HG03045 (cell line): ENCODE data around the gene KIN.
"Not testable (repeated sequence)": the region's sequence is repeated elsewhere in the genome, so short reads cannot be mapped to it uniquely, and the experiment has no call there.

ENCODE experiments used
- ATAC-seq: cut with Tn5 transposase; IDR thresholded peaks from one replicate; pipeline ENCODE4 v1.9.1; 2021; ENCODE audit warnings: mild to moderate bottlenecking, moderate library complexity; ENCODE audit not compliant: unreplicated experiment

The KIN gene

DNA sequence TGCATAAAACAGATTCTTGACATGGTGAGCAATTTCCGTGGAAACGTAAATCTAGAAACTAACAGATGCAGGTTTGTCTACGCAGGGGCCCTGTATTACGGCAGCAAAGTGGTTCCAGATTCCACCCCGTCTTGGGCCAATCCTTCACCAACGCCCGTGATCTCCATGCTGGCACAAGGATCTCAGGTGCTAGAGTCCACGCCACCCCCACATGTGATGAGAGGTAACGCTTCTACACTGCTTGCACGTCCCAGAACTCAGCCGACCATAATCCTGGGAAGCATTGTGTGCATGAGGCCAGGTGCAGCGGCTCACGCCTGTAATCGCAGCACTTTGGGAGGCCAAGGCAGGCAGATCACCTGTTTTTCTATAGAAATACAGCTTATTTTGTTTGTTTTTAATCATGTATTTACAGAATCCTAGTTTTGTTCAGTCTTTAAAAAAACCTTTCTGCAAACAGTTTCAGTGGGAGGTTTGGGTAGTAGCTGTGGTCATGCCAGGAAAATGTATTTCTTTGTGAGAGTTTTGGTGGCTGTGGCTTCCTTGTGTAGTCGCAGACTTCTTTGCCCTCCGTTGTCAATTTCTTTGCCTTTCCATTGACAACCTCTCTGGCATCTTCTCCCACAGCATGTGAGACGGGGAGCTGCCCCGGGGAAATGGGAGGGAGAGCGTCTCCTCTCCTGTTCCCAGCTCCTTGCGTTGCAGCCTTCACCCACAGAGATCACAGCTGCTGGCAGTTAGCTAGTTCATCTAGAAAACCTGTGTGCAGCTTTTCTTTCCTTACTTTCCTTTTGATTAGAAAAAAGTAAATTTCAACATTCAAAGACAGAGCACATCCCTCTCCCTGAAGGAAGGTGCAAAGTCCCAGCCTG is 49.0 kb downstream of the KIN start:
- ATAC-seq = no peak

GRCh38 chr10:7734821-7735220 is 53.0 kb downstream of the KIN start:
- no peak for ATAC-seq

DNA sequence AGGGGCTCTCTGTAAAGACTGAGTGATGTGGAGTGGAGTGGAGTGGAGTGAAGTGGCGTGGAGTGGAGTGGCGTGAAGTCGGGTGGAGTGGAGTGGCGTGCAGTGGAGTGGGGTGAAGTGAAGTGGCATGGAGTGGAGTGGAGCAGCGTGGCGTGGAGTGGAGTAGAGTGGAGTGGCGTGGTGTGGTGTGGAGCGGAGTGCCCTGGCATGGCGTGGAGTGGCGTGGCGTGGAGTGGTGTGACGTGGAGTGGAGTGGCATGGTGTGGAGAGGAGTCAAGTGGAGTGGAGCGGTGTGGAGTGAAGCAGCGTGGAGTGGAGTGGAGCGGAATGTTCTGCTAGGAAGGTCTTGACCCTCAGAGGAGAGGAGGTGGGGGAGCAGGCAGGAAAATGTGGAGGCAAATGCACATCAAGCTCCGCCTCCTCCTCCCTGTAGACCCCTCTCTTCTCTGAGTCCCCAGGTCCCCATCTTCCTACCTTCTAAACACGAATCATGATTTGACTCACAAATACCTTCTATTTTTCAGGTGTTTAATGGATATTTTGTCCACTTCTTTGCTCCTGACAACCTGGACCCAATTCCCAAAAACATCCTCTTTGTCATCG is 64.8 kb downstream of the KIN start:
- no peak for ATAC-seq

DNA sequence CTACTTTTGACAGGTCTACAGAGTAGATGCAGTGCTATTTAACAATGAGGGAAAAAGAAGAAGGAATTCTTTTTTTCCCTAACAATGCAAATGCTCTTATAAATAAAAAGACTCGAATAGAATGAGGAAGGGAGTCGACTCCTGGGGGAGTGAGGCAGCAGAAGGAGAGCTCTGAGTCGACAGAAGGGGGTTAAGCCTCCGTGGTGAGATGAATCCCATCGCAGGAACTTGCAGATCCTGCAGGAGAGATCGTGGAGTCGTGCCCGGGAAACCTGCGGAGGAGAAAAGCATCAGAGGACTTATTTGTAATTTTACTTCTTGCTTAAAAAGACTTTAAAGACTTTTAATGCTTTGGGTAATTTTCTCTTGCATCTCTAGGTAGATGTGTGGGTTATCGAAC is 67.3 kb downstream of the KIN start:
- no peak for ATAC-seq

DNA sequence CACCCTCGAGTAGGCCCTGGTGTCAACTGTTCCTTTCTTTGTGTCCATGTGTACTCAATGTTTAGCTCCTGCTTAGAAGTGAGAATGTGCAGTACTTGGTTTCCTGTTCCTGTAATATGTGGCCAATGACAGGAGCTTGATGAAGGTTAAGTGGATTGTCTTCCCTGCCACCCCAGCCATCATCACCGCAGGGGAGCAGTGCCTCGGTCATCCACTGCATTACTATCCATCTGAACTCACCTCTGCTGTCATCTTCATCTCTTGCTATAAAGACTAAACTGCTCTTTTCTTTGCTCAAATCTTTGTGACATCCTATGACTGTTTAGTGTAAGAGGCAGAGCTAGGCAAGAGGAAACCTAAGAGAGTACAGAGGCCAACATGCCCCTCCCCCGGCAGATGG is 69.1 kb downstream of the KIN start:
- no peak for ATAC-seq

DNA sequence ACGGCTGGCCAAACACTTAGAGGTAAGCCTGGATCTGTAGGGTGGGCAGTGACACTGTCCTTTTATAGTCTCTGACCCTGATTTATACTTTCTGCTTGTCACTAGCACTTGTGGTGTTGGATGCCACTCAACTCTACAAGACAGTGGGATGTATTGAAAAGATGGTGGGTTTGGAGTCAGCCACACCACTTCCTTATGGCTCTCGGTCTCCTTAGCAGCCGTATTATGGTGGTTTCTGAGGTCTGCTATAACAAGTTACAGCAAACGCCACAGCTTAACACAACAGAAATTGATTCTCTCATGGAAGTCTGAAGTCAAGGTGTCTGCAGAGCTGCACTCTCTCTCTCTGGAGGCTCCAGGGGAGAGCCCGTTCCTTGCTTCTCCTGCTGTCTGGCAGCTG is 70.0 kb downstream of the KIN start:
- no peak for ATAC-seq

DNA sequence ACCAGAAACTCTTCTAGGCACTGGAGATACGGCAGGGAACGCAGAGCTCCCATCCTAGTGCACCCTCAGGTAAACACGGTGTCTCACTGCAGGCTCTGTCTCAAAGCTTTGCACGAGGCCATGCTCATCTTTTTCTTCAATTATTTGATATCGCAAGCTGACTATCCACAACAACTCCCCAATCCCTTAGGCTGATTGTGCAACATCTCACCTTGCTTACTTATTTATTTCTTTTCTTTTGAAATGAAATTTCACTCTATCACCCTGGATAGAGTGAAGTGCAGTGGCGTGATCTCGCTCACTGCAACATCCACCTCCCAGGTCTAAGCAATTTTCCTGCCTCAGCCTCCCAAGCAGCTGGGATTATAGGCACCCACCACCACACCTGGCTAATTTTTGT is 72.3 kb downstream of the KIN start:
- no peak for ATAC-seq

- ATAC-seq = not testable (repeated sequence)
These were observed 76.7 kb downstream of the KIN start for GRCh38 chr10:7711075-7711474.

DNA sequence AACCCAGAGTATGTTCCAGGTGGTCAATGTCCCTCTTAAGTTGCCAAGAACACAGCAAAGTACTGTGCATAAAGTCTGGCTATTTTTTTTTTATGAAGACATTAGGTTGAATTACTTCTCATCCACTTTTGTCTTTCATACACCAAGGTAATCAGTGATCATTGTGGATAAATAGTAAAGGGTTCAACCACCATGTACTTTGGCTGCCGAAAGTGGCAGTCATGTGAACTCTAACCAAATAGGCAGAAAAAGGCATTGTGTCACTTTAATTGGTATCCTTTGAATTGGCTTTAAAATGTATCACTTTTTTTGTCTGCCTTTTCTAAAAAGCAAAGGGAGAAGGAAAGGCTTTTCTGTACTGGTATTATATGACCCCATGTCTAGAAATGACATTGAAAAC is 77.3 kb downstream of the KIN start:
- no peak for ATAC-seq

DNA sequence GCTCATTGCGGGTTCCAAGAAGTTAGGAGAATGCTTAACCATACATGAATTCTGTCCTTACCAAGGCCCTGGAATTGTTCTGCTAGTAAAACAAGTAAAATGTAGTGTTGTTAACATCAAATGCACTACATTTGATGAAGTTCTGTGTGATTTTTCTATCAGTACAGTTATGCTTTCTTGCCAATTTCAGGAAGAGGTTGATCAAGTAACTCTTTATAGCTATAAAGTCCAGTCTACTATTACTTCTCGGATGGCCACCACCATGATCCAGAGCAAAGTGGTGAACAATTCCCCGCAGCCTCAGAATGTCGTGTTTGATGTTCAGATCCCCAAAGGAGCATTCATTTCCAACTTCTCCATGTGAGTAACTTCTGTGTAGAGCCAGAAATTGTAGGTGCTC is 79.0 kb downstream of the KIN start:
- no peak for ATAC-seq

GRCh38 chr10:7707858-7708622 is 79.8 kb downstream of the KIN start:
- ATAC-seq = no peak

DNA sequence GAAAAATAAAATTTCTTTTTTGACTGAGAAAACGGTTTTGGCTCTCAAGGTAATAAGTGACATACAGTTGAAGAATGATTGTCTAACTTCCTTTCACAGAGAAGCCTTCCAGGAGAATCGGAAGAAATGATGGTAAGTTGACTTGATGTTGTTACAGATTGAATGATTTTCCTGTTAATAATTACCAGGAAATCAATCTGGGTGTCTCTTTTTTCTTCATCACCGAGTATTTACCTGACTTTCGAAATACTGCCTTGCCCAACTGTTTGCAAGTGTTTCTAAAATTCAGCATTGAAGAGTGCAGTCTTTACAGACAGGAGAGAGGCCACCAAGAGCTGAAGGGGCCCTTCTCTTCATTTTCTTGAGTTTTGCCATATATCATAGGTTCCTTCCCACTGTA is 80.7 kb downstream of the KIN start:
- no peak for ATAC-seq

DNA sequence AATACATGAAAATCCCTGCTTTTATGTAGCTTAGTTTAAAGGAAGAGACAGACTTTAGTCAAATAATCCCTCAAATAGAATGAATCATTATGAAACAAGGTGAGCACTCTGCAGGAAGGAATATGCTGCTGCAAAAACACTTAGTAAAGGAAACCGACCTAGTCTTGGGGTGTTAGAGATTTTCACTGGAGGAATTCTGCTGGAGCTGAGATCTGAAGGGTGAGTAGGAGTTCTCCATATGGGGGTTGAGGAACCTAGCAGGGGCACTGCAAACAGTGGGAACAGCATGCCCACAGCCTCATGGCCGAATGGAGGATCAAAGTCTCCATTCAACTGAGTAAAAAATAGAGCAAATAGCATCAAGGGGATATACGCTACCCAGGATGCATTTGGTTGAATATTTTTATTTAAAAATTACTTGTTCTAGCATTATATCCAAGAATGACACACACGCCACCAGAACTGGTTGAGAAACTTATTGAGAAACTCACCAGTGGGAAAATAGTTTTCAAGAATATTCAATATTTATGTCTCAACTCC is 81.2 kb downstream of the KIN start:
- ATAC-seq = no peak

GRCh38 chr10:7705341-7705740 is 82.5 kb downstream of the KIN start:
- no peak for ATAC-seq

- no peak for ATAC-seq
These were observed 83.4 kb downstream of the KIN start for GRCh38 chr10:7704071-7705016.

DNA sequence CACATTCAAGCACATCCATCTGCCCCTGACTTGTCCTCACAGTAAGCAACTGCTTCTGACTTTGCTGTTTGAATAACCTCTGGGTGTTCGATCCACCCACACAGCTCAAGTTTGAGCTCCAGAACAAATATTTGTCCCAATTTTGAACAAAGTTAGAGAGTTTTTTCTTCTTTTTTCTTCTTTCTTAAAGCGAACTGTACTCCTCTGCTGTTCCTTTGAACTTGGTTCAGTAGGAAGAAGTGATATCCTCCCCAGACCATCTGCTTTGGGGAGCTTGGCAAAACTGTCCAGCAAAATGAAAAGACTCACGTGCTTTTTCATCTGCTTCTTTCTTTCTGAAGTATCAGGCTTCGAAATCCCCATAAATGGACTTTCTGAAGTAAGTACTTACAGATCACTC is 84.7 kb downstream of the KIN start, which contains the start of gene ITIH2:
Gene ITIH2 (plus strand): TSS at position 177 of the 400 bp plus-strand sequence. CDS start 119 bp downstream, at position 296.
- no peak for ATAC-seq

DNA sequence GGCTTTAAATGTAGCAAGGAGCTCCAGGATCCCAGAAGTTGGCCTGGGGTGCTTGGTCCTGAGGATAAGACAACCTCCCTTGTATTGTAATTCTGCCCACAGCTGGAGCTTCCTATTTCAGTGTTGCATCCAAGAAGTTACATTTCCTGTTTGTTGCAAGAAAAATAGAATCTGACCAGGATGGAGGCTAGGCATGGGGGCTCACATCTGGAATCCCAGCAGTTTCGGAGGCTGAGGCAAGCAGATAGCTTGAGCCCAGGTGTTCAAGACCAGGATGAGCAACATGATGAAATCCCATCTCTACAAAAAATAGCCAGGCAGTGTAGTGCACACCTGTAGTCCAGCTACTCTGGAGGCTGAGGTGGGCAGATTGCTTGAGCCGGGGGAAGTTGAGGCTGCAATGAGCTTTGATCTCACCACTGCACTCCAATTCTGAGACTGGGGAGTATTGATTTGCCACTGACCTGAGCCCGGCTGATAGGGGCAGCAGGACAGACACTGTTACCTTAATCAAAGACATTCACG is 85.4 kb downstream of the KIN start:
- no peak for ATAC-seq

- ATAC-seq = no peak
These were observed 86.5 kb downstream of the KIN start for GRCh38 chr10:7701158-7701742.
